ENCODE results near the gene DZIP1.

GRCh38 chr13:95560387-95560786 lies 84.1 kb downstream of the DZIP1 start:
- TF ChIP-seq CTCF (IDR thresholded peaks at IDR 0.05) (no peak), EZH2 (IDR thresholded peaks at IDR 0.05; ENCODE audit: borderline replicate concordance, insufficient read depth, low read depth, low read length, poor library complexity, severe bottlenecking) (no peak)
